Omental fat pad (tissue), 4 donors: ENCODE results near the gene KPRP. TPM values are rescaled to one million over a fixed set of nuclear protein-coding genes. Genes with fewer than 3 reads are reported as not detected.

Experiments used
- ATAC-seq: fragments of 150-250 bp; one replicate; pipeline ENCODE4 v1.9.1; 2016; ENCODE audit warnings: mild to moderate bottlenecking, moderate library complexity; ENCODE audit not compliant: low FRiP score
- DNase-seq: peaks from one replicate; pipeline ENCODE4 v3.0.0-alpha.2; 2019; ENCODE audit warnings: low spot score
- CTCF ChIP-seq, 3 donors: fragments of 450-650 bp; IDR thresholded peaks; one replicate each; pipeline ENCODE4 v1.5.1; 2016 to 2017; ENCODE audit warnings: antibody characterized with exemption in 3 of 3, mild to moderate bottlenecking in 3 of 3, moderate library complexity in 2 of 3
- total RNA-seq, 4 donors: library from RNA; depleted of rRNA; stranded (reverse); fragments of >200 nt; gene quantifications; one replicate each; pipeline ENCODE4 v1.1.0, GENCODE V29; 2016

Gene KPRP
- total RNA-seq, 4 donors from 2014 or later = not detected

- DNase-seq (no peak), ATAC-seq (no peak)
- no peak for TF ChIP-seq CTCF (IDR thresholded peaks at IDR 0.05)
These were observed 37.9 kb downstream of the KPRP start for GRCh38 chr1:152795686-152796085.

- DNase-seq (no peak), ATAC-seq (no peak)
- no peak for TF ChIP-seq CTCF (IDR thresholded peaks at IDR 0.05)
These were observed 38.6 kb downstream of the KPRP start, which contains the start of gene LCE1D for GRCh38 chr1:152796421-152796820. Gene LCE1D (plus strand): TSS chr1:152796721. CDS start chr1:152797795, 1,074 bp downstream.

GRCh38 chr1:152801333-152801732, 43.5 kb downstream of the KPRP start:
- DNase-seq (no peak), ATAC-seq (no peak)
- no peak for TF ChIP-seq CTCF (IDR thresholded peaks at IDR 0.05)

- no peak for TF ChIP-seq CTCF (IDR thresholded peaks at IDR 0.05)
- ATAC-seq = no peak
- DNase-seq = no peak
These were observed 48.8 kb downstream of the KPRP start, which contains the start of gene LCE1C for GRCh38 chr1:152806576-152806975. Gene LCE1C (minus strand): TSS chr1:152806651. CDS start chr1:152805478, 1,173 bp downstream.

- DNase-seq = no peak
- TF ChIP-seq CTCF (IDR thresholded peaks at IDR 0.05) = no peak
- ATAC-seq = no peak
These were observed 53.2 kb downstream of the KPRP start for GRCh38 chr1:152811050-152811449.

Other genes starting within 250 kb of the KPRP start
- gene LCE5A, start 247.2 kb upstream of the KPRP start, total RNA-seq = not detected
- gene CRCT1, start 243.5 kb upstream of the KPRP start, total RNA-seq = not detected
- gene LCE3E, start 191.2 kb upstream of the KPRP start, total RNA-seq = not detected
- gene LCE3D, start 177.5 kb upstream of the KPRP start, total RNA-seq = not detected
- not detected for gene LCE3C, start 157.8 kb upstream of the KPRP start, total RNA-seq
- not detected for gene LCE3B, start 144.2 kb upstream of the KPRP start, total RNA-seq
- gene LCE3A, start 134.9 kb upstream of the KPRP start, total RNA-seq = not detected
- gene LCE2D, start 94.6 kb upstream of the KPRP start, total RNA-seq = not detected
- gene LCE2C, start 82.7 kb upstream of the KPRP start, total RNA-seq = not detected
- gene LCE2B, start 71.9 kb upstream of the KPRP start, total RNA-seq = not detected
- gene LCE2A, start 59.7 kb upstream of the KPRP start, total RNA-seq = not detected
- not detected for gene LCE4A, start 49.9 kb upstream of the KPRP start, total RNA-seq
- not detected for gene LCE1F, start 17.1 kb downstream of the KPRP start, total RNA-seq
- gene LCE1E, start 28.2 kb downstream of the KPRP start, total RNA-seq = not detected
- not detected for gene LCE1D, start 38.7 kb downstream of the KPRP start, total RNA-seq
- gene LCE1C, start 48.6 kb downstream of the KPRP start, total RNA-seq = not detected
- not detected for gene LCE1B, start 53.9 kb downstream of the KPRP start, total RNA-seq
- gene LCE1A, start 69.4 kb downstream of the KPRP start, total RNA-seq = not detected
- not detected for gene LCE6A, start 84.8 kb downstream of the KPRP start, total RNA-seq
- gene LCE7A, start 102.0 kb downstream of the KPRP start, total RNA-seq = not detected
- gene SMCP, start 120.3 kb downstream of the KPRP start, total RNA-seq = not detected
- not detected for gene IVL, start 150.5 kb downstream of the KPRP start, total RNA-seq
- not detected for gene SPRR5, start 189.2 kb downstream of the KPRP start, total RNA-seq
- not detected for gene SPRR4, start 212.6 kb downstream of the KPRP start, total RNA-seq
- not detected for gene SPRR1A, start 226.1 kb downstream of the KPRP start, total RNA-seq
- gene SPRR3, start 243.7 kb downstream of the KPRP start, total RNA-seq = not detected